ENCODE measurements around the gene TANC1.

DNA sequence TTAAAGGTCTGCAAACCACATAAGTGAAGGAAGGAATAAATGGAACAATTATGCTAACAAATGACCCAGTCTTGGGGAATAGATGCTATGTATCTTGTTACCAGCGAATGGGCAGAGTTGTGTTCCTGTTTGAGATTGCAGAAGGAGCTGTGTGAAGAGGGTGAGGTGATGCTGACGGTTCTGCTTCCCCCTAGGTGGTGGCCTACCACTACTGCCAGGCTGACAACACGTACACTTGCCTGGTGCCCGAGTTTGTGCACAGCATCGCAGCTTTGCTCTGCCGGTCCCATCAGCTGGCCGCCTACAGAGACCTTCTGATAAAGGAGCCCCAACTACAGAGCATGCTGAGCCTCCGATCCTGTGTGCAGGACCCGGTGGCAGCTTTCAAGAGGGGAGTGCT, 206.3 kb downstream of the TANC1 start:
- TF ChIP-seq, protein P1, sequence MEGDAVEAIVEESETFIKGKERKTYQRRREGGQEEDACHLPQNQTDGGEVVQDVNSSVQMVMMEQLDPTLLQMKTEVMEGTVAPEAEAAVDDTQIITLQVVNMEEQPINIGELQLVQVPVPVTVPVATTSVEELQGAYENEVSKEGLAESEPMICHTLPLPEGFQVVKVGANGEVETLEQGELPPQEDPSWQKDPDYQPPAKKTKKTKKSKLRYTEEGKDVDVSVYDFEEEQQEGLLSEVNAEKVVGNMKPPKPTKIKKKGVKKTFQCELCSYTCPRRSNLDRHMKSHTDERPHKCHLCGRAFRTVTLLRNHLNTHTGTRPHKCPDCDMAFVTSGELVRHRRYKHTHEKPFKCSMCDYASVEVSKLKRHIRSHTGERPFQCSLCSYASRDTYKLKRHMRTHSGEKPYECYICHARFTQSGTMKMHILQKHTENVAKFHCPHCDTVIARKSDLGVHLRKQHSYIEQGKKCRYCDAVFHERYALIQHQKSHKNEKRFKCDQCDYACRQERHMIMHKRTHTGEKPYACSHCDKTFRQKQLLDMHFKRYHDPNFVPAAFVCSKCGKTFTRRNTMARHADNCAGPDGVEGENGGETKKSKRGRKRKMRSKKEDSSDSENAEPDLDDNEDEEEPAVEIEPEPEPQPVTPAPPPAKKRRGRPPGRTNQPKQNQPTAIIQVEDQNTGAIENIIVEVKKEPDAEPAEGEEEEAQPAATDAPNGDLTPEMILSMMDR (IDR thresholded peaks at IDR 0.05), result no peak
- TF ChIP-seq POLR2A (IDR thresholded peaks at IDR 0.05), result no peak
- TF ChIP-seq POLR2AphosphoS5 (IDR thresholded peaks at IDR 0.05), result no peak
